Esophagus muscularis mucosa (tissue), 3 donors: ENCODE results near the gene CEP85.

Experiments used
- CTCF ChIP-seq, 3 experiments: fragments of 200-600 bp in 2 of 3; fragments of 450-650 bp in 1 of 3; sonication (generic) in 2 of 3; IDR thresholded peaks; one replicate each; pipeline ENCODE4 v1.5.1; 2017 to 2019; ENCODE audit warnings: antibody characterized with exemption in 3 of 3, mild to moderate bottlenecking in 2 of 3, moderate library complexity in 1 of 3
- POLR2A ChIP-seq: fragments of 450-650 bp; IDR thresholded peaks from one replicate; pipeline ENCODE4 v1.6.1; 2017; ENCODE audit warnings: antibody characterized with exemption, moderate library complexity, mild to moderate bottlenecking, low read depth
- POLR2AphosphoS5 ChIP-seq, 2 donors: sonication (generic); formaldehyde crosslinking; IDR thresholded peaks; one replicate each; pipeline ENCODE4 v1.6.1; 2017; ENCODE audit warnings: antibody characterized with exemption in 2 of 2

- no peak for TF ChIP-seq CTCF (IDR thresholded peaks at IDR 0.05)
- TF ChIP-seq POLR2A, result no peak
- TF ChIP-seq POLR2AphosphoS5 (IDR thresholded peaks at IDR 0.05), result no peak
Observed at GRCh38 chr1:26252718-26253117, 18.7 kb downstream of the CEP85 start.
